Stimulated activated CD8-positive, alpha-beta memory T cell treated with anti-CD3 and anti-CD28 coated beads, Interleukin-15, amount 100 ng/mL, for 1 hour (primary cell): ENCODE data around the gene MYL7.
"Not testable (repeated sequence)": the region's sequence is repeated elsewhere in the genome, so short reads cannot be mapped to it uniquely, and the experiment has no call there.

Experiments used
- DNase-seq: peaks from one replicate; pipeline ENCODE4 v3.0.0-alpha.2; 2020; ENCODE audit warnings: low read depth

MYL7 gene

DNA sequence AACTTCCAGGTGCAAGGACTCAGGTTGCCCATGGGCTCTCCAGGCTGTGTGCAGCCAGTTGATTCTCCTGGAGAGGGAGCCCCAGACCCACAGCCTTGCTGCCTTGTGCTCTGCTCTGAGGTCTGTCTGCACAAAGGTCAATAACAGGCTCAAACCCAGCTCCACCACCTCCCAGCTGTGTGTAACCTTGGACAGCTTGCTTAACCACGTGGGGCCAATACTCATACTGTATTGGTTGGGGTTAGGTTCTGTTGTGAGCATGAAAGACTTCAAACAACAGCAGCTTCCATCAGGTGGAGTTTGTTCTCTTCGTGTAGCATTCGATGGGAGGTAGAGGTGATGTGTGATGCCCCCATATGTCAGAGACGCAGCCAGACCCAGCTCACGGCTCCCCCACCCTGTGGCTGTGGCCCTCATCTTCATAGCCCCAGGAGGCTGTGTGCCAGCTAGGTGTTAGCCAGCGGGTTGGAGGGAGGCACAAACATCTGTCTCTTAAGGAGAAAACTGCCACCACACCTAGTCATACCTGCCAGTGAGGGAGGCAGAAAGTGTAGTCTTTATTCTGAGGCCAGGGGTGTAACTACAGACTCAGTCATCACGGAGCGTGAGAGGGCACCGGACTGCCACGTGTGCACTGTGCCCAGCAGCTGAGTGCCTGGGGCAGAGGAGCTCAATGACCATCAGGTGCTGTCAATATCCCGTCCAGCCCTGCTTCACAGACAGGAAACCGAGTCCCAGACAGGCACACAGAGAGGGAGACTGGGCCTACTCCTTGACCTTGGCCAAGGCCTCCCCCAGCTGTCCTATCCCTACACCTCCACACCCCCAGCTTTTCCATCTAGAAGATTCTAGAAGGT lies 9.7 kb downstream of the MYL7 start:
- DNase-seq, result no peak

GRCh38 chr7:44128721-44129582 lies 12.2 kb downstream of the MYL7 start:
- DNase-seq, result no peak

DNA sequence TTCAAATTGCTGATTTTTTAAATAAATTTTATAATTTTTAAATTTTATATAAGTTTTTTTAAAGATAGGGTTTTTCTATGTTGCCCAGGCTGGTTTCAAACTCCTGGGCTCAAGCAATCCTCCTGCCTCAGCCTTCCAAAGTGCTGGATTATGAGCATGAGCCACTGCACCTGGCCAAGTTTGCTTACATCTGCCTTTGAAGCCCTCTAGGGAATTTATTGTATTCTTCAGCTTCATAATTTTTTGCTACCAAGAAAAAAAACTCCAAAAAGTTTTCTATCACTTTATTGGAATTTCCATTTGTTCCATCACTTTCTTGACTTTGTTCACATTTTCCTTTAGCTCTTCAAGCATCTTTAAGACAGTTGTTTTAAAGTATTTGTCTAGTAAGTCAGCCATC lies 14.0 kb downstream of the MYL7 start:
- no peak for DNase-seq

- DNase-seq, result not testable (repeated sequence)
These were observed 14.6 kb downstream of the MYL7 start for GRCh38 chr7:44126574-44126973.

DNA sequence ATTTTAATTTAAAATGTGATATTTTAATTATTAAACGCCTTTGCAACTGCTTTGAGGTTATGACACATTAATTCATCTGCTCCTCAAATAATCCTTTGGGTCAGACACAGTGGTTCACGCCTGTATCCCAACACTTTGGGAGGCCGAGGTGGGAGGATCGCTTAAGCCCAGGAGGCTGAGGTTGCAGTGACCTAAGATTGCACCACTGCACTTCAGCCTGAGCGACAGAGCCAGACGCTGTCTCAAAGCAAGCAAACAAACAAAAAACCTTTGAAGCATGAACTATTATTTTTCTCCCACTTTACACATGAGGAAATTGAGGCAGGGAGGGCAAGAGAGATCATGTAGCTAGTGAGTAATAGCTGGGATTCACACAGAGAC lies 16.3 kb downstream of the MYL7 start:
- no peak for DNase-seq

DNA sequence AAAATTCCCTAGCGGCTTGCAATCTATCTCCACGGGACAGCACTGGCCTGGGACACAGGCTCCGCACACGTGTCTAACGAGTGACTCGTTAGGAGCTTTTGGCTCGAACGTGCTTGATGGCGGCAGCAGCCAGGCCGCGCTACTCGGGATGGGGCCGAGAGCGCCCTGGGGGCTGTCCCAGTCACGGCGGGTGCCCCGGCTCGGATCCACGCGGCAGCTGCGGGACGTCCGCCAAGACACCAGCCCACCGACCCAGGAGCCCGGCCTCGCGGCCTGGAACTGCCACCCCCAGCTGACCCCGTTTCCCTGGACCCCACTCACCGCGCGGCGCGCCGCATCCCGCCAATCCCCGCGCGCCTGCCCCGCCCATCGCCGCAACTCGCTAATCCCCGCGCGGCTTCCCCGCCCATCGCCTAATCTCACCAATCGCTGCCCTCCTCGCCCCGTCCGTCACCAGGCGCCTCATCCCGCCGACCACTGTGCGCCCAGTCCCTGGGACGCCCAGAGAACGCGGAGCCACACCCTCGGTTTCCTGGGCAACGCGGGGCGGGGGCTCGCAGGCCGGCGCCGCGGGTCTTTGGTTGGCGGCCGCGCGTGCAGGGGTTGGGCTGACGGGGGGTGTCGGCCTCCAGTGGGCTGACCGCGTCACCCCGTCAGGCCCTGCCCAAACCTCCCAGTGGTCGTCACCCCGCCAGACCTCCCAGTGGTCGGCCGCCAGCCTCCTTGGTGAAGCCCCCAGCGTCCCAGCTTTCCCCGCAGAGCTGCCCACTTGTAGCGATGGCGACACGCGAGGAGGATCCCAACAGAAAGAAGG lies 17.7 kb downstream of the MYL7 start, which contains the start of gene POLD2:
POLD2 (minus strand) TSS at position 359 of the 814 bp plus-strand sequence. CDS start 1,495 bp downstream, outside the sequence.
- peak; percentile 91 for DNase-seq

GRCh38 chr7:44122529-44122928 lies 18.6 kb downstream of the MYL7 start:
- no peak for DNase-seq

DNA sequence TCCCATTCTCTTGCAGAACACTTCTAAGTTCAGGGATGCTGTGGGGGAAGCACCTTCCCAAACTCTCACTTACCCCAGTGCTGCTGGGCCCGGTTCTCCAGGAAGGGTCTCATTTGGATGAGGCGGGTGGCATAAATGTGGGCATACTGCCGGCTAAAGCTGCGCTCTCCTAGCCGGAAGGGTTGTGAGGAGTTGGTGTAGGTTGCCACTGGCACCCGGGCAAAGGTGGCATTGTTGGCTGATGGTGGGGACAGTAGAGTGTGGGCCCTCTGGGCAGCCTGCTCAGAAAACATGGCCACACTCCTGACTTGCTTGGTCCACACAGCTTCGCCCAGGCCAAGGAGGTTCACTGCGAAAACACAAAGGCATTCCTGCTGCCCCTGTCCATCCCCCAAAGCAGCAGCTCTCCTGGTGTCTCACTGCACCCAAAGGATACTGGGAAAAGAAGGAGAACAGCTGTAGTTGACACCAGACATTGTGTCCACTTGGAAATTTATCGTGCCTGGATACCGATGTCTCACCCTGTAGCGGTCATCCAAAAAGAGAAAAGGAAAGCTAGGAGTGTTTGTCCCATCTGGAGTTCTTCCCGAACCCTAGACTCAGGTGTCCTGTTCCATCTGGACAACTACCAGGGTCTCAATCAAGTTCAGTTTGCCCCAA lies 19.2 kb downstream of the MYL7 start:
- DNase-seq, result no peak

GRCh38 chr7:44120395-44120794 lies 20.7 kb downstream of the MYL7 start:
- no peak for DNase-seq

DNA sequence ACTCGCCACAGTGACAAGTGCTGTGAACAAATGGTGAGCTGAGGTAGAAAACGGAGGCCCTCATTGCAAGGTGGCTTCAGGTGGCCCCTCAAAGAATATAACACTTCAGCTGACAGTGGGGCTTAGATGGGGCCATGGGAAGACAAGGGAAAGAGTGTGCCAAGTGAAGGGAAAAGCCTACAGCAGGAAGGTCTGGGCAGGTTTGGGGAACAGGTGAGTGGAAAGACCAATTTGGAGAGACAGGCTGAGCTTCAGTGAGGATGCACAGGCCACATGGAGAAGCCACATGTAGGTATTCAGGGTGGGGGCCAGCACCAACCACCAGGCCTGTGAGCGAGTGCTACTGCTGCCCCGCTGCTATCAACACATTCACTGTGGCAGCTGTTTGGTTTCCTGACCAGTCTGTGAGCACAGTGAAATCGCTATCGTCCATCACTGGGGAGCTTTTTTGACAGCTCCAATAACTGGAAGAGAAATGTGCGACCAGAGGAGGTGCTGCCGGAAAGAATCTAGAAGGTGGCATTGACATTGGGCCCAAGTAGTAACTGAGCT lies 21.2 kb downstream of the MYL7 start:
- DNase-seq, result no peak

GRCh38 chr7:44117801-44118429 lies 23.2 kb downstream of the MYL7 start:
- DNase-seq, result no peak

- no peak for DNase-seq
These were observed 24.1 kb downstream of the MYL7 start for GRCh38 chr7:44116789-44117666.

- no peak for DNase-seq
These were observed 24.9 kb downstream of the MYL7 start for GRCh38 chr7:44116087-44116788.

DNA sequence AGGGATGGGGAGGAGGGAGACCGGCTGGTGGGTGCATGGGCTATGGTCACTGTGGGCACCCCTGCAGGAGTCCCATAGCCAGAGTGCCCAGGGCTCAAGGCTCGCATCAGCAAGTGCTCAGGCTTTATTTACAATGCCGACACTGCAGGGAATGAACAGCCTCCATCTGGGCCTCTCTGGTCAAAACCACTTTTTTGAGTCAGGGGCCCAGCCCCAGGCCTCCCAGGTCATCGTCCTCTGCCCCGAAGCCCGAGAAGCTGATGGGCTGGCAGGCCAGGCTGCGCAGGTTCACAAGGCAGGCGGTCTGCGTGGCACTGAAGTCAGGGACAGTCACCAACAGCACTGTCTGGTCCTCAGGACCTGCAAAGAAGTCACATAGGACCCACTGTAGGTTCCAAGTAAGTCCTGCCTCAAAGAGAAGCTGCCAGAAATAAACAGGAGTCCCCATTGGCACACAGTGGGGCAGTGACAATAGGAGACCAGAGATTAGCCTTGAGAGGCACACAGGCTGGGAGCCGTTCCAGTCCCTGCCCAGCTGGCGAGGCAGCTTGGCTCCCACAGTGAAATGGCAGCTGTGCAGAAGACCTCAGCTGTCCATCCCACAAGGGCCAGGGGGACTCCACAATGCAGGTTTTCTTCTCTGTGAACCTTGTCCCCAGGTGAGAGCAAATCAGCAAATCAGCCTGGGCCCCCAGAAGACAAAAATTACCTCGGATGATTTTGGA lies 26.4 kb downstream of the MYL7 start:
- DNase-seq, result no peak

- no peak for DNase-seq
These were observed 27.3 kb downstream of the MYL7 start for GRCh38 chr7:44113764-44114354.

DNA sequence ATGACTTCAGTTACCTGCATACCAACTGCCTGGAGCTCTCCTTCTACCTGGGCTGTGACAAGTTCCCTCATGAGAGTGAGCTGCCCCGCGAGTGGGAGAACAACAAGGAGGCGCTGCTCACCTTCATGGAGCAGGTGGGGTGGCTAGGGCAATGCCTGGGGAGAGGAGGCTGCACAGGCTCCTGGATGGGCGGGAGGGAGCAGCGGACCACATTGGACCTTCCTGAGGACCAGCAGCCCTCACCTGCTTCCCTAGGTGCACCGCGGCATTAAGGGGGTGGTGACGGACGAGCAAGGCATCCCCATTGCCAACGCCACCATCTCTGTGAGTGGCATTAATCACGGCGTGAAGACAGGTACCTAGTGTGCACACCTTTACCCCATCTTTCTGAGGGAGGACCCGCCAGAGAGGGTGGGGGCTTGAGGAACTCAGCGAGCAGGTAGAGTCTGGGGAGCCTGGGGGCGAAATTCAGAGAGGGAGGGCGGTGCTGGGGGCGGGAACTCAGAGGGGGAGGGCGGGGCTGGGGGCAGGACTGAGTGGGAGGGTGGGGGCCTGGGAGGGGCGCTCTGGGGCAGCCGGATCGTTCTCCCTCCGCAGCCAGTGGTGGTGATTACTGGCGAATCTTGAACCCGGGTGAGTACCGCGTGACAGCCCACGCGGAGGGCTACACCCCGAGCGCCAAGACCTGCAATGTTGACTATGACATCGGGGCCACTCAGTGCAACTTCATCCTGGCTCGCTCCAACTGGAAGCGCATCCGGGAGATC lies 28.0 kb downstream of the MYL7 start:
- DNase-seq, result no peak
